GM12878 (cell line): ENCODE results near the gene TBC1D1. TPM values are rescaled to one million over a fixed set of nuclear protein-coding genes. Genes with fewer than 3 reads are reported as not detected.

ENCODE experiments used
- ATAC-seq: fragments of 200-7000 bp; cut with Tn5 transposase; 3 replicates; pipeline ENCODE4 v1.9.1; 2020; ENCODE audit warnings: mild to moderate bottlenecking, moderate library complexity
- BruUV-seq: library from RNA; stranded (reverse); fragments of 400-500 nt; replicated peaks from 2 replicates; lab custom pipeline; 2021; lab: Mats Ljungman, UMichigan
- CTCF ChIA-PET: fragments of 300-600 bp; sonication (Branson Sonifier 250); formaldehyde crosslinking; extraction: SDS; loops from one replicate; lab custom pipeline; 2021; ENCODE audit warnings: inconsistent platforms; lab: Yijun Ruan, JAX
- POLR2A ChIA-PET: fragments of 350-600 bp; formaldehyde crosslinking; extraction: SDS; loops from one replicate; lab custom pipeline; 2021; ENCODE audit warnings: inconsistent platforms; lab: Charles Lee
- RAD21 ChIA-PET: fragments of 300-600 bp; sonication (Branson Sonifier 250); formaldehyde crosslinking; loops from one replicate; lab custom pipeline; 2023; ENCODE audit warnings: antibody characterized with exemption; ENCODE audit not compliant: unreplicated experiment; lab: Charles Lee
- SMC1A ChIA-PET: fragments of 300-600 bp; sonication (Branson Sonifier 250); formaldehyde crosslinking; loops from one replicate; lab custom pipeline; 2023; ENCODE audit not compliant: unreplicated experiment, uncharacterized antibody; lab: Charles Lee
- DNase-seq: peaks from one replicate; pipeline ENCODE4 v3.0.0-alpha.2; 2011; ENCODE audit warnings: low read depth, low spot score
- FAIRE-seq: peaks from 3 replicates; lab custom pipeline; 2011; peaks lifted over from hg19 to GRCh38; lab: Jason Lieb, UNC
- H2AFZ ChIP-seq: 2 replicates; pipeline ENCODE4 v1.6.0; 2011; ENCODE audit warnings: low read depth, low read length, control low read depth; ENCODE audit not compliant: control insufficient read depth
- H3K27ac ChIP-seq: 2 replicates; pipeline ENCODE4 v1.5.1; 2011; ENCODE audit warnings: control low read depth; ENCODE audit not compliant: control insufficient read depth, insufficient read depth
- H3K27me3 ChIP-seq, 2 experiments: replicated peaks in 1 of 2; 2 replicates each; pipeline versions ENCODE4 v1.6.0 to v1.6.1; 2011; ENCODE audit warnings: low read length in 1 of 2; ENCODE audit not compliant: control insufficient read depth in 2 of 2, insufficient read depth in 2 of 2
- H3K36me3 ChIP-seq, 2 experiments: 2 replicates each; pipeline ENCODE4 v1.5.1; 2011; ENCODE audit warnings: low read length in 1 of 2; ENCODE audit not compliant: control insufficient read depth in 2 of 2, insufficient read depth in 2 of 2
- H3K4me1 ChIP-seq: 2 replicates; pipeline ENCODE4 v1.6.1; 2011; ENCODE audit warnings: mild to moderate bottlenecking, low read length, moderate library complexity, mixed read lengths; ENCODE audit not compliant: control insufficient read depth, insufficient read depth
- H3K4me2 ChIP-seq: 2 replicates; pipeline ENCODE4 v1.6.0; 2011; ENCODE audit warnings: control low read depth; ENCODE audit not compliant: control insufficient read depth, insufficient read depth
- H3K4me3 ChIP-seq: fragments of 200-600 bp; sonication (generic); 2 replicates; pipeline ENCODE4 v1.5.1; 2016
- H3K79me2 ChIP-seq: 2 replicates; pipeline ENCODE4 v1.6.0; 2011; ENCODE audit warnings: low read length; ENCODE audit not compliant: control insufficient read depth, insufficient read depth
- H3K9ac ChIP-seq: 2 replicates; pipeline ENCODE4 v1.8.0; 2011; ENCODE audit warnings: low read length, control low read depth, mixed read lengths; ENCODE audit not compliant: control insufficient read depth, insufficient read depth
- H3K9me3 ChIP-seq: replicated peaks from 3 replicates; pipeline ENCODE4 v1.5.1; 2011; ENCODE audit warnings: mild to moderate bottlenecking, low read length; ENCODE audit not compliant: control insufficient read depth, insufficient read depth
- H4K20me1 ChIP-seq: 2 replicates; pipeline ENCODE4 v1.6.0; 2011; ENCODE audit not compliant: control insufficient read depth, insufficient read depth
- ASH2L ChIP-seq: fragments of 300-600, 200-600 bp; sonication (generic); IDR thresholded peaks from 2 replicates; pipeline ENCODE4 v1.6.1; 2017; ENCODE audit warnings: low read depth, mild to moderate bottlenecking, borderline replicate concordance
- NFYA ChIP-seq: IDR thresholded peaks from 2 replicates; pipeline ENCODE4 v1.6.1; 2011; ENCODE audit warnings: low read depth, mild to moderate bottlenecking, low read length, improper control_type of control experiment, borderline replicate concordance
- RELA ChIP-seq: fragments of 450-650 bp; IDR thresholded peaks from 2 replicates; pipeline ENCODE4 v1.8.0; 2014; ENCODE audit warnings: borderline replicate concordance; ENCODE audit not compliant: partially characterized antibody
- WGBS: methylation state at CpG from one replicate; pipeline ENCODE4 v1.1.6; 2016; ENCODE audit warnings: low lambda C conversion rate; ENCODE audit not compliant: insufficient replicate concordance, insufficient coverage; ENCODE audit errors: missing lambda C conversion rate; 5-methylcytosine and 5-hydroxymethylcytosine counted together
- in situ Hi-C: fragments of 300-500 bp; cut with MboI; formaldehyde crosslinking; loops from 9 replicates; pipeline ENCODE4 v1.14.3; 2018; ENCODE audit warnings: mixed read lengths
- intact Hi-C: fragments of 100-400 bp; cut with micrococcal nuclease; formaldehyde crosslinking; loops from one replicate; pipeline ENCODE4 v1.14.2; 2022; ENCODE audit not compliant: unreplicated experiment
- polyA plus RNA-seq, 11 experiments: library from polyadenylated mRNA; depleted of rRNA in 4 of 11; unstranded in 6 of 11; stranded (reverse) in 5 of 11; fragments of >200 nt; fragmentation: Nextera tagmentation in 4 of 11; fragmentation: Illumina TruSeq in 1 of 11; extraction: Ambion mirVana in 4 of 11; extraction: Trizol in 1 of 11; gene quantifications; 1 replicate in 1 of 11; 2 replicates in 10 of 11; pipeline versions ENCODE4 v1.2.1 to v1.2.3, GENCODE V29; 2011 to 2016; ENCODE audit warnings: inconsistent platforms in 2 of 11, missing spikeins in 2 of 11, low read depth in 1 of 11
- total RNA-seq, 4 experiments: library from RNA; depleted of rRNA in 3 of 4; stranded (reverse); fragments of >200 nt in 3 of 4; fragmentation: Illumina TruSeq in 1 of 4; extraction: Trizol in 1 of 4; gene quantifications; 2 replicates each; pipeline versions ENCODE4 v1.2.1 to v1.2.3, GENCODE V29; 2013 to 2021
- TF ChIP-seq, protein P1 (sequence below): fragments of 450-650 bp; IDR thresholded peaks from 2 replicates; pipeline ENCODE4 v1.6.1; 2017; ENCODE audit warnings: mild to moderate bottlenecking, moderate library complexity

Gene TBC1D1
- total and polyA plus RNA-seq, 10 of the 15 experiments (the other 5 are each of a cell fraction or from before 2014, with no cell fraction given): 5.3 to 102 (median 57.8) TPM

GRCh38 chr4:37847311-37847884 lies 43.5 kb upstream of the TBC1D1 start (continued):
- TF ChIP-seq, protein P1, sequence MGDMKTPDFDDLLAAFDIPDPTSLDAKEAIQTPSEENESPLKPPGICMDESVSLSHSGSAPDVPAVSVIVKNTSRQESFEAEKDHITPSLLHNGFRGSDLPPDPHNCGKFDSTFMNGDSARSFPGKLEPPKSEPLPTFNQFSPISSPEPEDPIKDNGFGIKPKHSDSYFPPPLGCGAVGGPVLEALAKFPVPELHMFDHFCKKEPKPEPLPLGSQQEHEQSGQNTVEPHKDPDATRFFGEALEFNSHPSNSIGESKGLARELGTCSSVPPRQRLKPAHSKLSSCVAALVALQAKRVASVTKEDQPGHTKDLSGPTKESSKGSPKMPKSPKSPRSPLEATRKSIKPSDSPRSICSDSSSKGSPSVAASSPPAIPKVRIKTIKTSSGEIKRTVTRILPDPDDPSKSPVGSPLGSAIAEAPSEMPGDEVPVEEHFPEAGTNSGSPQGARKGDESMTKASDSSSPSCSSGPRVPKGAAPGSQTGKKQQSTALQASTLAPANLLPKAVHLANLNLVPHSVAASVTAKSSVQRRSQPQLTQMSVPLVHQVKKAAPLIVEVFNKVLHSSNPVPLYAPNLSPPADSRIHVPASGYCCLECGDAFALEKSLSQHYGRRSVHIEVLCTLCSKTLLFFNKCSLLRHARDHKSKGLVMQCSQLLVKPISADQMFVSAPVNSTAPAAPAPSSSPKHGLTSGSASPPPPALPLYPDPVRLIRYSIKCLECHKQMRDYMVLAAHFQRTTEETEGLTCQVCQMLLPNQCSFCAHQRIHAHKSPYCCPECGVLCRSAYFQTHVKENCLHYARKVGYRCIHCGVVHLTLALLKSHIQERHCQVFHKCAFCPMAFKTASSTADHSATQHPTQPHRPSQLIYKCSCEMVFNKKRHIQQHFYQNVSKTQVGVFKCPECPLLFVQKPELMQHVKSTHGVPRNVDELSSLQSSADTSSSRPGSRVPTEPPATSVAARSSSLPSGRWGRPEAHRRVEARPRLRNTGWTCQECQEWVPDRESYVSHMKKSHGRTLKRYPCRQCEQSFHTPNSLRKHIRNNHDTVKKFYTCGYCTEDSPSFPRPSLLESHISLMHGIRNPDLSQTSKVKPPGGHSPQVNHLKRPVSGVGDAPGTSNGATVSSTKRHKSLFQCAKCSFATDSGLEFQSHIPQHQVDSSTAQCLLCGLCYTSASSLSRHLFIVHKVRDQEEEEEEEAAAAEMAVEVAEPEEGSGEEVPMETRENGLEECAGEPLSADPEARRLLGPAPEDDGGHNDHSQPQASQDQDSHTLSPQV: no peak

DNA sequence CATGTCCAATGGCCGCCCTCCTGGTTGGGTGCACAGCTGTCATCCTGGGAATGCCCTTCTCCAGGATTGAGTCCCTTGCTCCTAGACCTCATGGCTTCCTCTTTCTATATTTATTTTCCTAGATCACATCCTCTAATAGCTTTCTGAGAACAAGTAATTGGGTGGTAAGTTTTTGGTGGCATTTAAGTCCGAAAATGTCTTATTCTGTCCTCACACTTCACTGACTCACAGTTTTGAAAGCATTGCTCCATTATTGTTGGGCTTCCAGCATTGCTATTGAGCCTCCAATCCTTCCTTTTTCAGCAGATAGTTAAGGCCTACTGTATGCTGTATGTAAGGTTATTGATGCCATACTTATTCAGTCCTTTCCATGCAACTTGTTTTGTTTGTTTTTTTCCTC lies 38.5 kb upstream of the TBC1D1 start:
- CTCF ChIA-PET: interaction anchor here (0.7 to 1.6 kb wide), 6 partner anchors 9 to 312 kb away, joined by 3 to 8 read pairs (median 3); no protein-coding TSS in a partner anchor
- Histone ChIP-seq H3K27me3 (no peaks in the 10 kb centered on the region), H2AFZ (no peak overlapping the region), H3K4me1 (peaks cover 2% of the 10 kb centered on the region; the same call in 1 of the 2 replicates), H3K9ac (no peak overlapping the region), H3K36me3 (peaks cover 2 to 31% of the 10 kb centered on the region in 2 experiments), H3K9me3 (no peaks in the 10 kb centered on the region), H3K4me3 (no peak overlapping the region), H3K4me2 (no peak overlapping the region), H3K27ac (no peak overlapping the region), H4K20me1 (no peaks in the 10 kb centered on the region), H3K79me2 (no peaks in the 10 kb centered on the region)
- DNase-seq (no peak), FAIRE-seq (no peak), ATAC-seq (no peak)
- WGBS: 92% methylated on average over 2 of the region's 2 CpGs
- in situ Hi-C loops: no loop called here
- RAD21 ChIA-PET: interaction anchor here (1.3 to 2.7 kb wide), 2 partner anchors 40 to 126 kb away, joined by 4 to 10 read pairs; no protein-coding TSS in a partner anchor
- POLR2A ChIA-PET: interaction anchor here (0.6 to 1.5 kb wide), 5 partner anchors 17 to 58 kb away, joined by 3 to 4 read pairs (median 3); partner anchors contain the start of gene PGM2
- no peak for TF ChIP-seq RELA
- no peak for TF ChIP-seq ASH2L
- no peak for TF ChIP-seq NFYA
- SMC1A ChIA-PET: interaction anchor here (1.0 to 3.8 kb wide), 4 partner anchors 8 to 35 kb away, joined by 3 to 20 read pairs (median 4); no protein-coding TSS in a partner anchor
- intact Hi-C loops: no loop called here
- no TSS peak for BruUV-seq
